K562 (cell line): ENCODE results near the gene HOGA1. TPM values are rescaled to one million over a fixed set of nuclear protein-coding genes. Genes with fewer than 3 reads are reported as not detected.

Experiments used
- DPF2 ChIP-seq: fragments of 450-650 bp; IDR thresholded peaks from 2 replicates; pipeline ENCODE4 v1.6.1; 2016
- ELF1 ChIP-seq: fragments of 200-800 bp; sonication (Bioruptor generic); IDR thresholded peaks from 2 replicates; pipeline ENCODE4 v1.6.1; 2016; ENCODE audit warnings: missing genetic modification characterization, missing compliant biosample characterization
- FOS ChIP-seq: IDR thresholded peaks from 3 replicates; pipeline ENCODE4 v1.6.1; 2011; ENCODE audit not compliant: insufficient read length; ENCODE audit errors: extremely low read depth
- FOXK2 ChIP-seq, 2 experiments: fragments of 450-650 bp; IDR thresholded peaks in 1 of 2; conservative IDR thresholded peaks in 1 of 2; 2 replicates each; pipeline ENCODE4 v1.6.1; 2016; ENCODE audit warnings: low read depth in 2 of 2, mild to moderate bottlenecking in 1 of 2
- FOXP4 ChIP-seq: sonication (generic); formaldehyde crosslinking; IDR thresholded peaks from 2 replicates; pipeline ENCODE4 v1.8.0; 2022; ENCODE audit warnings: mild to moderate bottlenecking, missing genetic modification reagents, borderline replicate concordance
- GABPB1 ChIP-seq: sonication (generic); formaldehyde crosslinking; IDR thresholded peaks from 2 replicates; pipeline ENCODE4 v1.8.0; 2022; ENCODE audit warnings: mild to moderate bottlenecking, missing genetic modification reagents
- HDAC1 ChIP-seq, 2 experiments: fragments of 450-650 bp; IDR thresholded peaks; 2 replicates each; pipeline ENCODE4 v1.6.1; 2016 to 2017; ENCODE audit warnings: inconsistent platforms in 1 of 2, mild to moderate bottlenecking in 1 of 2, moderate library complexity in 1 of 2
- KDM4B ChIP-seq, 2 experiments: fragments of 450-650 bp in 1 of 2; sonication (generic) in 1 of 2; IDR thresholded peaks; 2 replicates each; pipeline ENCODE4 v1.6.1; 2016 to 2017; ENCODE audit warnings: borderline replicate concordance in 2 of 2, antibody characterized with exemption in 1 of 2, low read depth in 1 of 2, mild to moderate bottlenecking in 1 of 2
- MAFG ChIP-seq: fragments of 450-650 bp; conservative IDR thresholded peaks from 2 replicates; pipeline ENCODE4 v1.6.1; 2016; ENCODE audit warnings: missing genetic modification characterization, missing compliant biosample characterization
- MTF1 ChIP-seq: fragments of 250-450 bp; sonication (Bioruptor Pico); IDR thresholded peaks from 2 replicates; pipeline ENCODE4 v1.9.0; 2021; ENCODE audit warnings: moderate library complexity, mild to moderate bottlenecking, inconsistent platforms, borderline replicate concordance
- MXI1 ChIP-seq: IDR thresholded peaks from 2 replicates; pipeline ENCODE4 v1.6.1; 2011; ENCODE audit warnings: low read depth, mild to moderate bottlenecking, improper control_type of control experiment, low read length
- NR2F6 ChIP-seq: fragments of 450-650 bp; formaldehyde crosslinking; IDR thresholded peaks from 2 replicates; pipeline ENCODE4 v1.4.0; 2020; ENCODE audit warnings: mild to moderate bottlenecking
- POLR2B ChIP-seq: fragments of 450-650 bp; IDR thresholded peaks from 2 replicates; pipeline ENCODE4 v1.6.1; 2018; ENCODE audit warnings: low read depth; ENCODE audit not compliant: partially characterized antibody
- RBBP5 ChIP-seq: fragments of 200-600 bp; sonication (generic); IDR thresholded peaks from 2 replicates; pipeline ENCODE4 v1.6.1; 2012; ENCODE audit warnings: borderline replicate concordance, mild to moderate bottlenecking, low read length, control low read depth, inconsistent platforms; ENCODE audit not compliant: insufficient read depth, poor library complexity, severe bottlenecking
- RBFOX2 ChIP-seq: fragments of 200-400 bp; formaldehyde crosslinking; IDR thresholded peaks from 2 replicates; pipeline ENCODE4 v1.6.1; 2017; ENCODE audit warnings: low read depth, mild to moderate bottlenecking, low read length, moderate library complexity
- SIX5 ChIP-seq, 2 experiments: IDR thresholded peaks; 2 replicates each; pipeline ENCODE4 v1.6.1; 2011; ENCODE audit warnings: low read length in 2 of 2, borderline replicate concordance in 1 of 2, low read depth in 1 of 2, mild to moderate bottlenecking in 1 of 2, moderate library complexity in 1 of 2; ENCODE audit not compliant: insufficient read depth in 1 of 2
- TEAD4 ChIP-seq, 2 experiments: sonication (generic) in 1 of 2; formaldehyde crosslinking in 1 of 2; IDR thresholded peaks; 2 replicates each; pipeline versions ENCODE4 v1.6.1 to v1.8.0; 2012 to 2022; ENCODE audit warnings: borderline replicate concordance in 1 of 2, inconsistent platforms in 1 of 2, low read length in 1 of 2, mild to moderate bottlenecking in 1 of 2, missing genetic modification reagents in 1 of 2
- ZC3H4 ChIP-seq: sonication (generic); formaldehyde crosslinking; IDR thresholded peaks from 2 replicates; pipeline ENCODE4 v1.9.0; 2021; ENCODE audit warnings: missing genetic modification reagents, borderline replicate concordance
- ZEB2 ChIP-seq: fragments of 450-650 bp; IDR thresholded peaks from 2 replicates; pipeline ENCODE4 v1.6.1; 2016
- ZFX ChIP-seq: sonication (generic); formaldehyde crosslinking; IDR thresholded peaks from 2 replicates; pipeline ENCODE4 v1.8.0; 2022; ENCODE audit warnings: mild to moderate bottlenecking, missing genetic modification reagents, moderate library complexity
- ZNF133 ChIP-seq: fragments of 250-450 bp; sonication (Bioruptor Pico); IDR thresholded peaks from 2 replicates; pipeline ENCODE4 v1.4.0; 2020; ENCODE audit warnings: mild to moderate bottlenecking
- ZNF707 ChIP-seq: fragments of 250-450 bp; sonication (Bioruptor Pico); conservative IDR thresholded peaks from 2 replicates; pipeline ENCODE4 v1.8.0; 2022; ENCODE audit warnings: inconsistent platforms, mild to moderate bottlenecking, moderate library complexity
- polyA plus RNA-seq, 8 experiments: library from polyadenylated mRNA; depleted of rRNA in 4 of 8; stranded (reverse) in 5 of 8; unstranded in 3 of 8; fragments of >200 nt; fragmentation: Nextera tagmentation in 2 of 8; fragmentation: Illumina TruSeq in 1 of 8; extraction: Ambion mirVana in 2 of 8; extraction: Trizol in 1 of 8; gene quantifications; 2 replicates each; pipeline versions ENCODE4 v1.2.1 to v1.2.3, GENCODE V29; 2011 to 2014; ENCODE audit warnings: inconsistent platforms in 1 of 8, missing spikeins in 1 of 8
- total RNA-seq, 7 experiments: library from RNA; depleted of rRNA in 6 of 7; stranded (reverse); fragments of >200 nt in 6 of 7; fragmentation: Illumina TruSeq in 2 of 7; extraction: Trizol in 2 of 7; gene quantifications; 2 replicates each; pipeline versions ENCODE4 v1.2.1 to v1.2.3, GENCODE V29; 2011 to 2021; ENCODE audit warnings: low replicate concordance in 1 of 7
- TF ChIP-seq, protein P1 (sequence below): sonication (generic); formaldehyde crosslinking; IDR thresholded peaks from 2 replicates; pipeline ENCODE4 v1.8.0; 2022; ENCODE audit warnings: mild to moderate bottlenecking, low read depth, missing genetic modification reagents

Gene HOGA1
- total and polyA plus RNA-seq, 9 of the 15 experiments (the other 6 are each of a cell fraction or from before 2014, with no cell fraction given): not detected

- peak; percentile 50 for TF ChIP-seq RBBP5
- no peak; a peak in 2 of 4 replicates for TF ChIP-seq HDAC1 (IDR thresholded peaks at IDR 0.05)
- no peak for TF ChIP-seq ZEB2
- TF ChIP-seq SIX5 (IDR thresholded peaks at IDR 0.05; ENCODE audit: borderline replicate concordance in 1 of 2, insufficient read depth in 1 of 2, low read depth in 1 of 2, low read length in 2 of 2): peak; percentile 54 to 61; a peak in 3 of 4 replicates
- 0 out of 2 replicates have a peak, but pooled peaks have one; percentile 29 for TF ChIP-seq GABPB1 (CRISPR knock-in tag)
- peak; percentile 84 for TF ChIP-seq RBFOX2
- no peak for TF ChIP-seq MAFG (tag)
- peak; percentile 61 for TF ChIP-seq ZFX (CRISPR knock-in tag)
- TF ChIP-seq, protein P1, sequence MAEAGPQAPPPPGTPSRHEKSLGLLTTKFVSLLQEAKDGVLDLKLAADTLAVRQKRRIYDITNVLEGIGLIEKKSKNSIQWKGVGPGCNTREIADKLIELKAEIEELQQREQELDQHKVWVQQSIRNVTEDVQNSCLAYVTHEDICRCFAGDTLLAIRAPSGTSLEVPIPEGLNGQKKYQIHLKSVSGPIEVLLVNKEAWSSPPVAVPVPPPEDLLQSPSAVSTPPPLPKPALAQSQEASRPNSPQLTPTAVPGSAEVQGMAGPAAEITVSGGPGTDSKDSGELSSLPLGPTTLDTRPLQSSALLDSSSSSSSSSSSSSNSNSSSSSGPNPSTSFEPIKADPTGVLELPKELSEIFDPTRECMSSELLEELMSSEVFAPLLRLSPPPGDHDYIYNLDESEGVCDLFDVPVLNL (CRISPR knock-in tag): no peak
- no peak for TF ChIP-seq MTF1
- no peak; a peak in 1 of 4 replicates for TF ChIP-seq KDM4B (IDR thresholded peaks at IDR 0.05; ENCODE audit: borderline replicate concordance in 2 of 2, low read depth in 1 of 2)
- TF ChIP-seq NR2F6: no peak
- peak; percentile 89 for TF ChIP-seq FOS
- no peak for TF ChIP-seq ZC3H4 (CRISPR knock-in tag)
- 0 out of 4 replicates have a peak, but pooled peaks of 1 of the 2 experiments have one; percentile 36 for TF ChIP-seq FOXK2 (conservative IDR thresholded peaks at IDR 0.05 in 1 of 2, IDR thresholded peaks at IDR 0.05 in 1 of 2; ENCODE audit: low read depth in 2 of 2)
- TF ChIP-seq POLR2B: no peak
- TF ChIP-seq ZNF133: no peak
- TF ChIP-seq FOXP4 (CRISPR knock-in tag): 0 out of 2 replicates have a peak, but pooled peaks have one; percentile 29
- TF ChIP-seq ELF1 (tag): no peak
- no peak for TF ChIP-seq ZNF707 (CRISPR knock-in tag)
- peak; percentile 67; the same call in 1 of the 2 replicates for TF ChIP-seq MXI1
- no peak for TF ChIP-seq TEAD4 (IDR thresholded peaks at IDR 0.05; ENCODE audit: low read length)
- TF ChIP-seq TEAD4 (CRISPR knock-in tag; IDR thresholded peaks at IDR 0.05; ENCODE audit: borderline replicate concordance): no peak
- TF ChIP-seq DPF2: 0 out of 2 replicates have a peak, but pooled peaks have one; percentile 7
Observed at GRCh38 chr10:97632949-97633884, 49.0 kb downstream of the HOGA1 start, which contains the start of gene MORN4 (continued).
